ENCODE results near the gene RPS3. TPM values are rescaled to one million over a fixed set of nuclear protein-coding genes. Genes with fewer than 3 reads are reported as not detected.

Gene RPS3
- polyA plus RNA-seq, 2 of the 4 experiments (the other 2 are of a cell fraction): 3,468 to 3,544 TPM

DNA sequence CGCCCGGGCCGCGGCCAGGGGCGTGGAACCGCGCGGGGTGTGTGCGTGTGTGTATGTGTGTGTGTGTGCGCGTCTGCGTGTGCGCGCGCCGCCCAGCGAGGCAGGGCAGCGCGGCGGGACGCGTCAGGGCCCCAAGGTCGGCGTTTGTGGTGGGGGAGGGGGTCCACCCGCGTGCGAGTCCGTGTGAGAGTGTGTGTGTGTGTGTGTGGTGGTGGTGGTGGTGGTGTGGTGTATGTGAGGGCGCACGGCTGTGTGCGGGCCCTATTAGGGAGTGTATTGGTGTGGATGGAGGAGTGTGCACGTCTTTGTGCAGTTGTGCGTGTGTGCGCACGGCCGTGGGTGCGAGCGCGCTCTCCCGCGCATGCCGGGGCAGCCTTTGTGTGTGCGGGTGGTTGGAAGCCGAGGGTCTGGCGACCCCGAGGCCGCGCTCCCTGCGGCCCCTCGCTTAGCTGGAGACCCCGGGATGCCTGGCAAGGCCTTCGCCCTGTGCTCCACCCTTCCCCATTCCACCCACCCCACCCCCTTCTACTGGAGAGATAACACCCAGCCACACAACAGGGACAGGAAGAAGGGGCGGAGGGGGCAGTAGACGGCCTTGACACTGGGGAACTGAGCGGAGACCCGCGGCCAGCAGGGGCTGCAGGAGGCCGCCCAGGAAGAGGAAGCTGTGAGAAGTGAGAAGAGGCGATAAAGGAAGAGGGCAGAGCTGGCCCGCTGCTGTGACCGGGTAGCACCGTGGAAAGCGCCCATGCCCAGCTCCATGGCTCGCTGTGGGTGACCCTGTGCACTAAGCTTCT, 47.3 kb upstream of the RPS3 start:
- ATAC-seq (peak; percentile 56 to 65), DNase-seq (ENCODE audit: low read depth in 1 of 2, low spot score in 1 of 2) (peak in 1 of 2 experiments; percentile 30), FAIRE-seq (no peak)
- Histone ChIP-seq H3K4me2 (peak overlapping the region; percentile 96), H3K9me3 (no peaks in the 10 kb centered on the region), H3K27ac (peak overlapping the region; percentile 77 to 93), H3K4me1 (peaks cover 47% of the 10 kb centered on the region), H3K4me3 (peak overlapping the region; percentile 77)
- no peak for TF ChIP-seq TP53 (CRISPR knock-in tag; IDR thresholded peaks at IDR 0.05)
- TF ChIP-seq ZC3H11A (IDR thresholded peaks at IDR 0.05): no peak
- TF ChIP-seq SMC3 (IDR thresholded peaks at IDR 0.05): 0 out of 3 replicates have a peak, but pooled peaks have one; percentile 3
- peak; percentile 31; the same call in 1 of the 2 replicates for TF ChIP-seq POLR2A (IDR thresholded peaks at IDR 0.05; ENCODE audit: low read length)
- TF ChIP-seq, protein P1, sequence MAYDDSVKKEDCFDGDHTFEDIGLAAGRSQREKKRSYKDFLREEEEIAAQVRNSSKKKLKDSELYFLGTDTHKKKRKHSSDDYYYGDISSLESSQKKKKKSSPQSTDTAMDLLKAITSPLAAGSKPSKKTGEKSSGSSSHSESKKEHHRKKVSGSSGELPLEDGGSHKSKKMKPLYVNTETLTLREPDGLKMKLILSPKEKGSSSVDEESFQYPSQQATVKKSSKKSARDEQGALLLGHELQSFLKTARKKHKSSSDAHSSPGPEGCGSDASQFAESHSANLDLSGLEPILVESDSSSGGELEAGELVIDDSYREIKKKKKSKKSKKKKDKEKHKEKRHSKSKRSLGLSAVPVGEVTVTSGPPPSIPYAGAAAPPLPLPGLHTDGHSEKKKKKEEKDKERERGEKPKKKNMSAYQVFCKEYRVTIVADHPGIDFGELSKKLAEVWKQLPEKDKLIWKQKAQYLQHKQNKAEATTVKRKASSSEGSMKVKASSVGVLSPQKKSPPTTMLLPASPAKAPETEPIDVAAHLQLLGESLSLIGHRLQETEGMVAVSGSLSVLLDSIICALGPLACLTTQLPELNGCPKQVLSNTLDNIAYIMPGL (CRISPR knock-in tag; IDR thresholded peaks at IDR 0.05; ENCODE audit: borderline replicate concordance): no peak
- TF ChIP-seq CHD2 (IDR thresholded peaks at IDR 0.05; ENCODE audit: low read length, partially characterized antibody): no peak
- no peak for TF ChIP-seq CEBPB (IDR thresholded peaks at IDR 0.05)
- TF ChIP-seq RCOR1 (IDR thresholded peaks at IDR 0.05; ENCODE audit: low read depth, low read length): no peak
- no peak for TF ChIP-seq ESRRA (IDR thresholded peaks at IDR 0.05; ENCODE audit: borderline replicate concordance, low read length)
- TF ChIP-seq ZNF302 (CRISPR knock-in tag; IDR thresholded peaks at IDR 0.05): no peak
- TF ChIP-seq RAD21 (conservative IDR thresholded peaks at IDR 0.05 in 1 of 2, IDR thresholded peaks at IDR 0.05 in 1 of 2): no peak
- TF ChIP-seq, protein P2, sequence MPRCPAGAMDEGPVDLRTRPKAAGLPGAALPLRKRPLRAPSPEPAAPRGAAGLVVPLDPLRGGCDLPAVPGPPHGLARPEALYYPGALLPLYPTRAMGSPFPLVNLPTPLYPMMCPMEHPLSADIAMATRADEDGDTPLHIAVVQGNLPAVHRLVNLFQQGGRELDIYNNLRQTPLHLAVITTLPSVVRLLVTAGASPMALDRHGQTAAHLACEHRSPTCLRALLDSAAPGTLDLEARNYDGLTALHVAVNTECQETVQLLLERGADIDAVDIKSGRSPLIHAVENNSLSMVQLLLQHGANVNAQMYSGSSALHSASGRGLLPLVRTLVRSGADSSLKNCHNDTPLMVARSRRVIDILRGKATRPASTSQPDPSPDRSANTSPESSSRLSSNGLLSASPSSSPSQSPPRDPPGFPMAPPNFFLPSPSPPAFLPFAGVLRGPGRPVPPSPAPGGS (IDR thresholded peaks at IDR 0.05): no peak
- TF ChIP-seq, protein P3, sequence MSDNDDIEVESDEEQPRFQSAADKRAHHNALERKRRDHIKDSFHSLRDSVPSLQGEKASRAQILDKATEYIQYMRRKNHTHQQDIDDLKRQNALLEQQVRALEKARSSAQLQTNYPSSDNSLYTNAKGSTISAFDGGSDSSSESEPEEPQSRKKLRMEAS (IDR thresholded peaks at IDR 0.05): peak; percentile 53
- TF ChIP-seq NPAS2 (CRISPR knock-in tag; IDR thresholded peaks at IDR 0.05; ENCODE audit: borderline replicate concordance): no peak
- TF ChIP-seq, protein P4, sequence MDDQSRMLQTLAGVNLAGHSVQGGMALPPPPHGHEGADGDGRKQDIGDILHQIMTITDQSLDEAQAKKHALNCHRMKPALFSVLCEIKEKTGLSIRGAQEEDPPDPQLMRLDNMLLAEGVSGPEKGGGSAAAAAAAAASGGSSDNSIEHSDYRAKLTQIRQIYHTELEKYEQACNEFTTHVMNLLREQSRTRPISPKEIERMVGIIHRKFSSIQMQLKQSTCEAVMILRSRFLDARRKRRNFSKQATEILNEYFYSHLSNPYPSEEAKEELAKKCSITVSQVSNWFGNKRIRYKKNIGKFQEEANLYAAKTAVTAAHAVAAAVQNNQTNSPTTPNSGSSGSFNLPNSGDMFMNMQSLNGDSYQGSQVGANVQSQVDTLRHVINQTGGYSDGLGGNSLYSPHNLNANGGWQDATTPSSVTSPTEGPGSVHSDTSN (IDR thresholded peaks at IDR 0.05): no peak
- no peak for TF ChIP-seq EHMT2 (IDR thresholded peaks at IDR 0.05; ENCODE audit: low read depth)
- TF ChIP-seq MYC (IDR thresholded peaks at IDR 0.05; ENCODE audit: borderline replicate concordance, low read length): no peak
- TF ChIP-seq MAZ (IDR thresholded peaks at IDR 0.05; ENCODE audit: borderline replicate concordance, low read depth, low read length): no peak
- no peak for TF ChIP-seq RNF2 (IDR thresholded peaks at IDR 0.05; ENCODE audit: borderline replicate concordance, low read depth)
- POLR2A ChIA-PET: no interaction called here
- WGBS (ENCODE audit: missing lambda C conversion rate): 20% methylated on average over 30 of the region's 64 CpGs
- CTCF ChIA-PET: interaction anchor here (0.7 to 3.4 kb wide), 16 partner anchors 8 to 212 kb away, joined by 3 to 24 read pairs (median 5); no protein-coding TSS in a partner anchor

DNA sequence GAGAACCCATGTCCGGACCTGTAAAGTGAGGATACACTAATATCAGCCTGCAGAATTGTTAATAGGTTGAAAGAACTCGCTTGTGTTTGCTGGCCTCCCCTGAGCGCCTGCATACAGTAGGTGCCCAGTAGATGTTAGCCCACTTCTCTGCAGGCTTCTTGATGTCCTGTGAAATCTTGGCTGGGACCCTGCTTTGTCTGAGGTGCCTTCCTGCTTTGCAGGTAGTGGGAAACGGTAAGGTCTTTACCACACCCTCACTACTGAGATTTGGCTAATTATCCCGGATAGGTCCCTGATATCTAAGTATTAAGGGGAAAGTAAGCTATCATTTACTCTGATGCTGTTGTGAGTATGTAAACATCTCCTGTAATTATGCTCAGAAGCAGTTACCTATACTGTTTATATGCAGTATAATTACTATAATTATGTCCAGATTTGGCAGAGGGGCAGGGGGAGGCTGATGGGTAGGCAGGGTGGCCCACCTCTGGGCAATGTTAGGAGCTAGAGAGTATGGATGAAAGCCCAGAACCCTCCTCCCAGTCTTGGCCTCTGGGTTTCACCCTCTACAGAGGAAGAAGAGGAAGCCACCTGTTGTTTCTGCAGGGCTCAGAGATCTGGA, 46.6 kb upstream of the RPS3 start:
- POLR2A ChIA-PET: no interaction called here
- Histone ChIP-seq H3K4me1 (peaks cover 40% of the 10 kb centered on the region), H3K4me2 (peak overlapping the region; percentile 96), H3K4me3 (peak overlapping the region; percentile 77; the same call in 1 of the 3 replicates), H3K9me3 (no peaks in the 10 kb centered on the region), H3K27ac (peak overlapping the region; percentile 77 to 93; a peak in 3 of 6 replicates)
- DNase-seq (ENCODE audit: low read depth in 1 of 2, low spot score in 1 of 2): no peak
- WGBS (ENCODE audit: missing lambda C conversion rate): 77% methylated on average over 5 of the region's 5 CpGs
- no peak for FAIRE-seq
- ATAC-seq: no peak
- CTCF ChIA-PET: interaction anchor here (0.7 to 3.4 kb wide), 13 partner anchors 8 to 213 kb away, joined by 3 to 24 read pairs (median 5); no protein-coding TSS in a partner anchor
- TF ChIP-seq KDM1A (IDR thresholded peaks at IDR 0.05; ENCODE audit: low read depth) (no peak), FOXS1 (CRISPR knock-in tag; IDR thresholded peaks at IDR 0.05) (no peak), ZSCAN20 (CRISPR knock-in tag; IDR thresholded peaks at IDR 0.05) (no peak), RARB (CRISPR knock-in tag; IDR thresholded peaks at IDR 0.05) (no peak), BHLHE40 (IDR thresholded peaks at IDR 0.05; ENCODE audit: low read depth, low read length) (no peak), EHMT2 (IDR thresholded peaks at IDR 0.05; ENCODE audit: low read depth) (no peak), NFE2L2 (conservative IDR thresholded peaks at IDR 0.05; ENCODE audit: low read length) (no peak), RAD21 (conservative IDR thresholded peaks at IDR 0.05 in 1 of 2, IDR thresholded peaks at IDR 0.05 in 1 of 2) (no peak), KDM5A (IDR thresholded peaks at IDR 0.05) (no peak)
- TF ChIP-seq, protein P5, sequence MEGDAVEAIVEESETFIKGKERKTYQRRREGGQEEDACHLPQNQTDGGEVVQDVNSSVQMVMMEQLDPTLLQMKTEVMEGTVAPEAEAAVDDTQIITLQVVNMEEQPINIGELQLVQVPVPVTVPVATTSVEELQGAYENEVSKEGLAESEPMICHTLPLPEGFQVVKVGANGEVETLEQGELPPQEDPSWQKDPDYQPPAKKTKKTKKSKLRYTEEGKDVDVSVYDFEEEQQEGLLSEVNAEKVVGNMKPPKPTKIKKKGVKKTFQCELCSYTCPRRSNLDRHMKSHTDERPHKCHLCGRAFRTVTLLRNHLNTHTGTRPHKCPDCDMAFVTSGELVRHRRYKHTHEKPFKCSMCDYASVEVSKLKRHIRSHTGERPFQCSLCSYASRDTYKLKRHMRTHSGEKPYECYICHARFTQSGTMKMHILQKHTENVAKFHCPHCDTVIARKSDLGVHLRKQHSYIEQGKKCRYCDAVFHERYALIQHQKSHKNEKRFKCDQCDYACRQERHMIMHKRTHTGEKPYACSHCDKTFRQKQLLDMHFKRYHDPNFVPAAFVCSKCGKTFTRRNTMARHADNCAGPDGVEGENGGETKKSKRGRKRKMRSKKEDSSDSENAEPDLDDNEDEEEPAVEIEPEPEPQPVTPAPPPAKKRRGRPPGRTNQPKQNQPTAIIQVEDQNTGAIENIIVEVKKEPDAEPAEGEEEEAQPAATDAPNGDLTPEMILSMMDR (IDR thresholded peaks at IDR 0.05): no peak
- TF ChIP-seq, protein P6, sequence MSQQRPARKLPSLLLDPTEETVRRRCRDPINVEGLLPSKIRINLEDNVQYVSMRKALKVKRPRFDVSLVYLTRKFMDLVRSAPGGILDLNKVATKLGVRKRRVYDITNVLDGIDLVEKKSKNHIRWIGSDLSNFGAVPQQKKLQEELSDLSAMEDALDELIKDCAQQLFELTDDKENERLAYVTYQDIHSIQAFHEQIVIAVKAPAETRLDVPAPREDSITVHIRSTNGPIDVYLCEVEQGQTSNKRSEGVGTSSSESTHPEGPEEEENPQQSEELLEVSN (IDR thresholded peaks at IDR 0.05; ENCODE audit: borderline replicate concordance, low read depth): no peak

Data from A549 (cell line).